GM21447 (cell line): Measurements from ENCODE around the gene METTL24.

Experiments used
- ATAC-seq: cut with Tn5 transposase; IDR thresholded peaks from one replicate; pipeline ENCODE4 v1.9.1; 2021; ENCODE audit not compliant: unreplicated experiment

Gene METTL24

DNA sequence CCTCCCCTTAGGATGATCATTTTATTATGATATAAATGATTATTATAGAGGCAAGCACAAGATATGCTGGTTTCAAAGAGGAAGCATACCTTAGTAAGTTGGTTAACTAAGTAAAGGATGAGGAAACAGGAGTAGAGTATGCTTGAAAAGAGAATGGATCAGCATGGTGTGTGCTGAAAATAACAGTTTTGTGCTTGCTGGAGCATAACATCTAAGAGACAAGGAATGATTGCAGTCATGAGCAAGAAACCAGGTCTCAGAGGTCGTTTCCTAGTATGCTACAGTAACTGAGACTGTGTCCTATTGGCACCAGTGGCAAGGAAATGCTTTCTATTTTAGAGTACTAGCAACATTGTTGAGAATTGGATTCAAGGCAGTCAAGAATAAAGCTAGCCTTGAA is 143.8 kb downstream of the METTL24 start:
- ATAC-seq, result no peak

DNA sequence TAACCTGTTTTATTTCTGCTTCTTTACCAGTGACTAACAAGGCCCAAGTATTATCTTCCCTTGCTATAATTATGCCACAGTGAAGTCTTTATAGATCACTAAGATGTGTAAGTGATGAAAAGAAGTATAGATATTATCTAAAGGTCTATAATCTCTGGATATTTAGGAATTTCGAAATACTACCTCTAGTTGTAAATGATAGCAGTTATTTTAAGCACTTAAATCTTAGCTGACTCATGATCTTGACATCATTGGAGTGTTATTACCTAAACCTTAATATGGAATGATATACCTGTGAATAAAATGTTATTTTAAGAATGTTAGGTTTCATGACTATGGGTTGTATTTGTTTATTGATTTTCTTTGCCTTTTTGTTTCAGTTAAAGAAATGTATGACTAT is 146.4 kb downstream of the METTL24 start:
- no peak for ATAC-seq

DNA sequence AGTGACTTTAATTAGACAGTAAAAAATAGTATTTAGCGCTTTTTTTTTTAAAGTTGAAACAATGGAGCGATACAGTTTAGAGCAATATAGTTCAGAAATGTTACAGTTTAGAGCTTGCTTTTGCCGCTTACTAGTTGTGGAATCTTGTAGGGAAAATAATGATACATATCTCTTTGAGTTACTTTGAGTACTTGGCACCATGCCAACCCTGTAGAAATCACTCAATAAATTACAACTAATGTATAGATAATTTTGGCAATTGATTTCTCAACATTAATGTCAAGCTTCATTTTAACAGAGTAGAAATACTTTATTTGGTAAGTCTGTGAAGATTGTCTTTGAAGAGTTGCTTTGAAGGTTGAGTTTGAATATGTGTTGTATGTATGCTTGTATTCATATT is 150.5 kb downstream of the METTL24 start:
- ATAC-seq, result no peak

DNA sequence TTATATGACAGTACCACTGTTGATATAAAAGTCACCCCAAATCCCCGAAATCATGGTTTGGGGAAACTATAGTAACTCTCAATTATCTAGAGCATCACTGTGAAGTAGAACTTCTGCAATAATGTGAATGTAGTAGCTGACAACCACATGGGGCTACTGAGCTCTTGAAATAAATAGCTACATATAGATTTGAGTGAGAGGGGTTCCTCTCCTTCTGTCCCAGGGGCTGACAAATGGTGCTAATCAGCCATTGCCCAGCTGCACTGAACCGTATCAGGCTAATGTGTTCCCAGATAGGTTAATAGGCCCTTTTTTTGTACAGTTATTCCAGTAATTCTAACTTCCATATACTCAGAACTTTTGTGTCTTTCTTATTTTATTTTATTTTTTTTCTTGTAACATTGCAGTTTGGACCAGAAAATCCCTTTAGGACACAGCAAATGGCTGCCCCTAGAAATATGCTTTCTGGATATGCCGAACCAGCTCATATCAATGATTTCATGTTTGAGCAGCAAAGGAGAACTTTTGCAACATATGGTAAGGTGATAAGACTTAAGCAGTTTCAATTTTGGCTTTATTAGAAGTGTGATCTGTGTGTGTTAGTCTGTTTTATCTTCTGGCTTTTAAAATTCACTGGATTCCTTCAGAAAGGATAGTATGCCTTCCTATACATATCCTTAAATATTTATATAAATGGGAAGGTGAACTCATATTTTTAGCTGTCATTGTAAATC is 156.8 kb downstream of the METTL24 start:
- ATAC-seq, result no peak

DNA sequence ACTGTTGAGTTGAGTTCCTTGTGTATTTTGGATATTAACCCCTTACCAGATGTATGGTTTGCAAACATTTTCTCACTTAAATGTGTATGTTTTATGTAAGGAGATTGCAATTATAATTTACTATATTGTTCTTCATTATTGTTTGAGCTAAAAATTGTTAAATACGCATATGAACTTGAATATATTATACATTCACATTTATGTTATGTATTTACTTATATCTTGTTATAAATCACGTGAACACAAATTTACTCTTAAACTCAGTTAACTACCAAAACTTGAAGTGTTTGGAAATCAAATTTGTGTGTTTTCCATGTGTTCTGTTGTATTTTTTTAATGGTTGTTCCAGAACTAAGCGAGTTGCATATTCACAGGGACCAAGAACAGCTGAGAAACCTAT is 159.6 kb downstream of the METTL24 start:
- no peak for ATAC-seq

DNA sequence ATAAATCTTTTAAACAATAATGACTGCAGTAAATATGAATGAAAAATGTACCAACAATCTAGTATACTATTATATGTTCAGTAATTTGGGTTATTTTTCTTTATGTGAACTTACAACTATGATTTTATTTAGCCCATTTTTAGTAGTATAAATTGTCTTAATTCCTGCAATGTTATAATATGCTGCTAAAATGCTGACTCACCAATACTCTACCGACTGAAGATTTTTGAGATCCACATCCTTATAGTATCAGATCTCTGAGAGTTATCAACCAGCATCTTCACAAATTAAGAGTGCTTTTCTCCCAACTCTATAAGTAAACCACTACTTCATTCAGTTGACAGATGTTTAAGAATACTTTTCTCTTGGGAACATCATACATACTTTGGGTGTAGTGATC is 161.3 kb downstream of the METTL24 start:
- ATAC-seq, result no peak

DNA sequence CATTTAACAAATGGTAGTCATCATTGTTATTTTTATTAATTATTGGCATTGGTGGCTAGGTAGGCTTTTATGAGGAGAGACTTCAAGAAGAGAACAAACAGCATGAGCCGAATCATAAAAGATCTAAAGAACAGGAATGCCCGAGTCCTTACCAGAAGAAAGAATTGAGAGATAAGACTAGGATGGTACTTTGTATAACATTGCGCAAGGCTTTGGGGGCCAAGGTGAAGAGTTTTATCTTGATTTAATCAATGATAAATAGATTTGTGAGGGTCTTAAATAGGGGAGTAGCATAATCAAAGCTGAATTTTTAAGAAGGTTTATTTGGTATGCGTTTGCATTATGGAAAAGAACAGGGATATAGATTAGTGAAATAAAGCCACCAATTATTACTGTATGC is 162.5 kb downstream of the METTL24 start:
- ATAC-seq, result no peak
